ENCODE measurements around the gene MIF4GD.

The MIF4GD gene

DNA sequence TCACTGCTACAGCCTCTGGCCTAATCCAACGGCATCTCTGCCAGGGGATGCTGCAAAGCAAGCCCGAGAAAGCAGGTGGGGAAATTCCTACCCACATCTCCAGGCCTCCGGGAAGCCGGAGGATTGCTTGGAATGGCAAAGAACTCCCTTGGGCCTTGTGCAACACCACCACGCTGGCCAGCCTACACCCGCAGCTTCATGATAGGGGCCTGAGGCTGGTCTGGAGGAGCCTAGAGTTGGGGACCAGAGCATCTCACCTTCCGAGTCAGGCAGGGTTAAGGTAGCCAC lies 29.9 kb downstream of the MIF4GD start:
- TF ChIP-seq SIN3A (IDR thresholded peaks at IDR 0.05; ENCODE audit: borderline replicate concordance, insufficient read depth, low read length) (no peak), POLR2AphosphoS5 (IDR thresholded peaks at IDR 0.05; ENCODE audit: low read depth, low read length) (no peak), TAF1 (IDR thresholded peaks at IDR 0.05; ENCODE audit: borderline replicate concordance, insufficient read depth, low read length) (no peak), FOXP2 (optimal IDR thresholded peaks at IDR 0.05; ENCODE audit: borderline replicate concordance, extremely low read depth, extremely low read length, insufficient read depth) (no peak)
- TF ChIP-seq, protein P1, sequence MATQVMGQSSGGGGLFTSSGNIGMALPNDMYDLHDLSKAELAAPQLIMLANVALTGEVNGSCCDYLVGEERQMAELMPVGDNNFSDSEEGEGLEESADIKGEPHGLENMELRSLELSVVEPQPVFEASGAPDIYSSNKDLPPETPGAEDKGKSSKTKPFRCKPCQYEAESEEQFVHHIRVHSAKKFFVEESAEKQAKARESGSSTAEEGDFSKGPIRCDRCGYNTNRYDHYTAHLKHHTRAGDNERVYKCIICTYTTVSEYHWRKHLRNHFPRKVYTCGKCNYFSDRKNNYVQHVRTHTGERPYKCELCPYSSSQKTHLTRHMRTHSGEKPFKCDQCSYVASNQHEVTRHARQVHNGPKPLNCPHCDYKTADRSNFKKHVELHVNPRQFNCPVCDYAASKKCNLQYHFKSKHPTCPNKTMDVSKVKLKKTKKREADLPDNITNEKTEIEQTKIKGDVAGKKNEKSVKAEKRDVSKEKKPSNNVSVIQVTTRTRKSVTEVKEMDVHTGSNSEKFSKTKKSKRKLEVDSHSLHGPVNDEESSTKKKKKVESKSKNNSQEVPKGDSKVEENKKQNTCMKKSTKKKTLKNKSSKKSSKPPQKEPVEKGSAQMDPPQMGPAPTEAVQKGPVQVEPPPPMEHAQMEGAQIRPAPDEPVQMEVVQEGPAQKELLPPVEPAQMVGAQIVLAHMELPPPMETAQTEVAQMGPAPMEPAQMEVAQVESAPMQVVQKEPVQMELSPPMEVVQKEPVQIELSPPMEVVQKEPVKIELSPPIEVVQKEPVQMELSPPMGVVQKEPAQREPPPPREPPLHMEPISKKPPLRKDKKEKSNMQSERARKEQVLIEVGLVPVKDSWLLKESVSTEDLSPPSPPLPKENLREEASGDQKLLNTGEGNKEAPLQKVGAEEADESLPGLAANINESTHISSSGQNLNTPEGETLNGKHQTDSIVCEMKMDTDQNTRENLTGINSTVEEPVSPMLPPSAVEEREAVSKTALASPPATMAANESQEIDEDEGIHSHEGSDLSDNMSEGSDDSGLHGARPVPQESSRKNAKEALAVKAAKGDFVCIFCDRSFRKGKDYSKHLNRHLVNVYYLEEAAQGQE (IDR thresholded peaks at IDR 0.05; ENCODE audit: insufficient read depth in 1 of 2, low read depth in 2 of 2, low read length in 2 of 2), result no peak

DNA sequence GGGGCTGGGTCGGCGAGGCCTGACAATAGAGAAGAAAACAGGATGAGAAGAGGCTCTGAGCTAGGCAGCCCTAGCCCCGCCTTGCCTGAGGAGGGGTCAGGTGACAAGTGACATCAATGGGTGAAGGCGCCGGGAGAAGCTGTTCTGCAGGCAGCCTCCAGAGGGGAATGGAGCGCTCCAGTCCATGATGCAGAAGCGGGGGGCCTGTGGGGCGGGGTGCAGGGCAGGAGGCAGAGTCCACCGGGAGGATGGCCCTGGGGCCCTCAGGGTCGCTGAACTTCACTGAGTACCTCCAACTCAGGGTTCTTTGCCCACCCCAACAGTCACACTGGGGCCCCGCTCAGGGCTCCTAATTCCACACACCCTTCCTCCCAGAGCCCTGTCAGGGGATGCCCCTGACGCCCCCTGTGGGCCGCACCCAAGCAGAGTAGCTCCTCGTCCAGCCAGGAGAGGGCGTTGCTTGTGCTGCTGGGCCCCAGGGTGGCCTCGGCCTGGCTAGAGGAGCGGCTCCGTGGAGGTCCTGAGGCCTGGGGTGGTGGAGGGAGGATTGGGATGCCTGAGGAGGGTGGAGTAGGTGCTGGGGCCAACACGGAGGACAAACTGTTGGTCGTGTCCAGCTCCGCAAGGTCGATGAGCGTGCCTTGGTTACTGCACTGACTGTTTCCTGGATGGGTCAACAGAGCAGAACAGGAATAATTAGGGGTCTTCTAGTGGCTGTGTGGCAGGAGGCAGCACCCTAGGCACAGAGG lies 30.5 kb downstream of the MIF4GD start:
- TF ChIP-seq, protein P1 (IDR thresholded peaks at IDR 0.05; ENCODE audit: insufficient read depth in 1 of 2, low read depth in 2 of 2, low read length in 2 of 2), result no peak

DNA sequence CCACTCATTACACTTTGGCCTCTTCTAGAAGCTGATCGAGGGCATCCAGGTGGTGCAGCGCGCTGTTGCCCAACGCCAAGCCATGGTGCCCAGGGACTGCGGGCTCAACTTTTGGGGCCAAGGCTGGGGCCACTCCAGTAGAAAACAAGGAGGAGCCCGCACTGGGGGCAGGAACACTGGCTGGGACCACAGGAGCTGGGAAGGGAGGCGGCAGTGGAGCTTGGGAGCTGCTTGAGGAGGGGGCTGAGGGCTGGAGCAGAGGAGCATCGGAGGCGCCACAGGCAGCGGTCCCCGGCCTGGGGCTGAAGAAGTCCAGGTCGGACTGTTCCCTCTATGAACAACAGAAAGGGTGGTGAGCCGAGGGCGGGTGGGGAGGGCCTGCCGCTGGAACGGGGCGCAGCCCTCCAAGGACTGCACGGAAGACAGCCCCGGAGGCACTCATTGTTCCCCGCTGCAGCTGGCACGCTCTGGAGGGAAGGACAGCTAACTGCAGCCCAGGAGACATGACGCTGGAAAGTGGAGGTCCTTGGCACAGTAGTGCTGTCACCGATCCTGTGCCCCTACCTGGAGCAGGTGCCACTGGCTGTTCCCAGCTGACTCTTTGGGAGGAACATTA lies 31.1 kb downstream of the MIF4GD start:
- no peak for TF ChIP-seq TAF1 (IDR thresholded peaks at IDR 0.05; ENCODE audit: borderline replicate concordance, insufficient read depth, low read length)
- TF ChIP-seq SIN3A (IDR thresholded peaks at IDR 0.05; ENCODE audit: borderline replicate concordance, insufficient read depth, low read length), result no peak
- TF ChIP-seq POLR2AphosphoS5 (IDR thresholded peaks at IDR 0.05; ENCODE audit: low read depth, low read length), result no peak

DNA sequence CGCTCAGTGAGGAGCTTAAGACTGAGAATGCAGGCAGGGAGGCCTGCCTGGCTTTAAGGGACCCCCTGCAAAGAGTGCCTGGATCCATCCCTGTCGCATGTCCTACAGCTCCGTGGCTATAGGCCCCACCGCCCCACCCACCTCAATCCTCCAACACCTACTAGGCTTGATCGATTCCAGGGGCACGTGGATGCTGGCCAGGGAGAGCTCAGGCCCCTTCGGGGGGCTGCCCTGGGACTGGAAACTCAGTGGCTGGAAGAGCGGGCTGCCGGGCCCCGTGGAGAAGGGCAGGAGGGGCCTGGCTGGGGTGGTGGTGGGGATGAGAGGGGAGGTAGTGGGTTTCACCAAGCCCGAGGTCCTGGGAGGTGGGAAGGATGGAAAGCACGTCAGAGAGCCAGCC lies 31.8 kb downstream of the MIF4GD start:
- TF ChIP-seq POLR2AphosphoS5 (IDR thresholded peaks at IDR 0.05; ENCODE audit: low read depth, low read length), result no peak; the same call in 1 of the 2 replicates
- no peak for TF ChIP-seq FOXP2 (optimal IDR thresholded peaks at IDR 0.05; ENCODE audit: borderline replicate concordance, extremely low read depth, extremely low read length, insufficient read depth)
- TF ChIP-seq SIN3A (IDR thresholded peaks at IDR 0.05; ENCODE audit: borderline replicate concordance, insufficient read depth, low read length), result no peak
- no peak for TF ChIP-seq TAF1 (IDR thresholded peaks at IDR 0.05; ENCODE audit: borderline replicate concordance, insufficient read depth, low read length)
- TF ChIP-seq, protein P1 (IDR thresholded peaks at IDR 0.05; ENCODE audit: insufficient read depth in 1 of 2, low read depth in 2 of 2, low read length in 2 of 2), result no peak

DNA sequence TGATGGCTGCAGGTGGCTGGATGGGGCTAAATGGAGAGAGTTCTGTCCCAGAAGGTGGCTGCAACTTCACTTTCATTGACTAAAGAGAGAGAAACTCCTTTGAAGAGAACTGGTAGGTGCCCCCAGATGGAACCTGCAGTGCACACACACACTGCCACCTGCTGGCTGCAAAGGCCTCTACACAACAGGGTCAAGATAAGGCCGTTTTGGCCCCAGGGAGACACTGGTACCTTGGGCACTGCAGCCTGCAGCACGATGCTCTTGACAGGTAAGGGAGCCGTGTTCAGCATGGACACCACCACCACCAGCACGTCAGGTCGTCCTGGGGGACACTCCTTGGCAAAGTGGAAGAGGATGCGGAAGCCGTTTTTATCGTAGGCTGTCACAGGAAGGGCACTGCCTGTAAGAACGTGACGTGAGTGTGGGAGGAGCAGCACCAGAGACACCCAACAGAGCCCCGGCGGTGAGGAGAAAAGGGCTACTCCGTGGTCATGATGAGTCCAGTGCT lies 32.3 kb downstream of the MIF4GD start:
- TF ChIP-seq POLR2AphosphoS5 (IDR thresholded peaks at IDR 0.05; ENCODE audit: low read depth, low read length) (0 out of 2 replicates have a peak, but pooled peaks have one; percentile 6), FOXP2 (optimal IDR thresholded peaks at IDR 0.05; ENCODE audit: borderline replicate concordance, extremely low read depth, extremely low read length, insufficient read depth) (no peak)

DNA sequence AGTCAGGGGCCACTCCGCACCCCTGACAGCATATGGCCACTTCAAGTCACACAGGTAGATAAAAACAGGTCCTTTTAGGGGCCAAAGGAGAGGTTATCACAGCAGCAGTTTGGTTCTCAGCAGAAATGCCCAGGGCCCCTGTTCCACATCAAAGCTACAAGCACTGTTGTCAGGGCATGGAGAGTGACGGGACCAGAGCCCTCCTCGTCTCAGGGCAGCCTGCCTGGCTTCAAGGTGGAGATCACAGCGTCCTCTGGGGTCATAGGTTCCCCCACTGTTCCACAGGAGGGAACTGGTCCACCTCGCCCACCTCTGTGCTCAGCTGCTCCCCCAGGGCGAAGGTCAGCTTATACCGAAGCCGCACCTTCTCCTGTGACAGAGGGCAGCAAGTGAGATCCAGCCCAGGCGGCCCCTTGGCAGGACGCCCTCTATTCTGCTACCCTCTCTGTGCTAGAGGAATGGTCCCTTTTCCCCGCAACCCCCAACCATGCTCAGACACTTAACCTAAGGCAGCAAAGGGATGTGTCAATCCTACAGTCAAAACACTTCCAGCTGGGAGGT lies 32.9 kb downstream of the MIF4GD start:
- TF ChIP-seq FOXP2 (optimal IDR thresholded peaks at IDR 0.05; ENCODE audit: borderline replicate concordance, extremely low read depth, extremely low read length, insufficient read depth) (no peak), POLR2AphosphoS5 (IDR thresholded peaks at IDR 0.05; ENCODE audit: low read depth, low read length) (0 out of 2 replicates have a peak, but pooled peaks have one; percentile 8)

Measured in PFSK-1 (cell line).